ENCODE results near the gene ESRRG.

Gene ESRRG

GRCh38 chr1:216665856-216666255 lies 57.4 kb downstream of the ESRRG start:
- DNase-seq (ENCODE audit: low read depth) = no peak
- H3K4me3 ChIP-seq (replicated peaks; ENCODE audit: low read depth, low read length) = no peak overlapping the region
- TF ChIP-seq CTCF (IDR thresholded peaks at IDR 0.05; ENCODE audit: low read length, missing control alignments) = no peak

GRCh38 chr1:216665406-216665805 lies 57.8 kb downstream of the ESRRG start:
- no peak overlapping the region for H3K4me3 ChIP-seq (replicated peaks; ENCODE audit: low read depth, low read length)
- no peak for TF ChIP-seq CTCF (IDR thresholded peaks at IDR 0.05; ENCODE audit: low read length, missing control alignments)
- peak; percentile 26 for DNase-seq (ENCODE audit: low read depth)

- no peak for DNase-seq (ENCODE audit: low read depth)
- TF ChIP-seq CTCF (IDR thresholded peaks at IDR 0.05; ENCODE audit: low read length, missing control alignments) = no peak
- H3K4me3 ChIP-seq (replicated peaks; ENCODE audit: low read depth, low read length) = no peak overlapping the region
These were observed 60.5 kb downstream of the ESRRG start for GRCh38 chr1:216662681-216663080.

GRCh38 chr1:216660561-216660960 lies 62.7 kb downstream of the ESRRG start:
- H3K4me3 ChIP-seq (replicated peaks; ENCODE audit: low read depth, low read length) = no peak overlapping the region
- no peak for DNase-seq (ENCODE audit: low read depth)
- no peak for TF ChIP-seq CTCF (IDR thresholded peaks at IDR 0.05; ENCODE audit: low read length, missing control alignments)

- no peak for DNase-seq (ENCODE audit: low read depth)
- H3K4me3 ChIP-seq (replicated peaks; ENCODE audit: low read depth, low read length) = no peak overlapping the region
- no peak for TF ChIP-seq CTCF (IDR thresholded peaks at IDR 0.05; ENCODE audit: low read length, missing control alignments)
These were observed 70.2 kb downstream of the ESRRG start for GRCh38 chr1:216653001-216653400.

- H3K4me3 ChIP-seq (replicated peaks; ENCODE audit: low read depth, low read length) = no peak overlapping the region
- TF ChIP-seq CTCF (IDR thresholded peaks at IDR 0.05; ENCODE audit: low read length, missing control alignments) = no peak
- no peak for DNase-seq (ENCODE audit: low read depth)
These were observed 71.3 kb downstream of the ESRRG start for GRCh38 chr1:216651826-216652418.

- no peak overlapping the region for H3K4me3 ChIP-seq (replicated peaks; ENCODE audit: low read depth, low read length)
- TF ChIP-seq CTCF (IDR thresholded peaks at IDR 0.05; ENCODE audit: low read length, missing control alignments) = no peak
- no peak for DNase-seq (ENCODE audit: low read depth)
These were observed 80.1 kb downstream of the ESRRG start for GRCh38 chr1:216643176-216643575.

Measured in fibroblast of pulmonary artery (primary cell).